Lower leg skin (tissue), 4 donors: ENCODE measurements around the gene OSTC. TPM values are rescaled to one million over a fixed set of nuclear protein-coding genes. Genes with fewer than 3 reads are reported as not detected.
"Not testable (repeated sequence)": the region's sequence is repeated elsewhere in the genome, so short reads cannot be mapped to it uniquely, and the experiment has no call there.

Source experiments
- DNase-seq, 2 donors: peaks; one replicate each; pipeline ENCODE4 v3.0.0-alpha.2; 2019; ENCODE audit warnings: low spot score in 2 of 2
- H3K4me3 ChIP-seq: fragments of 200-600 bp; sonication (generic); 2 replicates; pipeline ENCODE4 v1.5.1; 2017; ENCODE audit warnings: mild to moderate bottlenecking, low read depth; ENCODE audit not compliant: poor library complexity, severe bottlenecking
- POLR2A ChIP-seq, 2 donors: fragments of 450-650 bp; IDR thresholded peaks; one replicate each; pipeline ENCODE4 v1.6.1; 2016 to 2017; ENCODE audit warnings: antibody characterized with exemption in 2 of 2, mild to moderate bottlenecking in 1 of 2, moderate library complexity in 1 of 2
- WGBS, 2 donors: methylation state at CpG; one replicate each; pipeline ENCODE4 v1.1.5; 2018; 5-methylcytosine and 5-hydroxymethylcytosine counted together
- intact Hi-C: fragments of 100-400 bp; cut with DNase I; formaldehyde crosslinking; loops from one replicate; pipeline ENCODE4 v1.15.0; 2023; ENCODE audit warnings: low total_unique reads
- total RNA-seq, 4 donors: library from RNA; depleted of rRNA; stranded (reverse); fragments of >200 nt; gene quantifications; one replicate each; pipeline ENCODE4 v1.1.0, GENCODE V29; 2016
- TF ChIP-seq, protein P1 (sequence below), 3 donors: fragments of 450-650 bp; IDR thresholded peaks; one replicate each; pipeline ENCODE4 v1.5.1; 2016; ENCODE audit warnings: antibody characterized with exemption in 3 of 3, mild to moderate bottlenecking in 3 of 3, moderate library complexity in 2 of 3

The OSTC gene
- total RNA-seq, 4 donors from 2014 or later: 21.5 to 55.3 (median 39.3) TPM

DNA sequence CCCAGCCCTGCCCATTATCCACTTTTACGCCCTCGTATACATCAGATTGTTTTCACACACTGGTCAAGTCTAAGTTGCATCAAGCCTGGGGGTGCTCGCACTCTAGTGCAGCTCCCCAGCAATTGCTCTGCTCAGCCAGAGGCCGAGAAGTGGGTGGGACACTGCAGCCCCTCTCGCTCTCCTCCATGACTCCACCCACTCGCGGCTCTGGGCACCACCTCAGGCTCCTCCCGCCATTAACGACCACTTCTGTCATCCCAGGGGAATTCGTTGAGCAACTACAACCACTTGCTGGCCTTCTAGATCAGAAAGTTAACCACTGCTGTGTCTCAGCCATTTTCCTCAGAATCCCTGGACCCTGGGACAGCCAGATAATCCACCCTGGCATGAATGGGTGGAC is 58.8 kb downstream of the OSTC start:
- DNase-seq: no peak
- 79 to 84% methylated on average over 10 of the region's 10 CpGs for WGBS, 2 donors
- no peak for TF ChIP-seq POLR2A (IDR thresholded peaks at IDR 0.05)
- TF ChIP-seq, protein P1, sequence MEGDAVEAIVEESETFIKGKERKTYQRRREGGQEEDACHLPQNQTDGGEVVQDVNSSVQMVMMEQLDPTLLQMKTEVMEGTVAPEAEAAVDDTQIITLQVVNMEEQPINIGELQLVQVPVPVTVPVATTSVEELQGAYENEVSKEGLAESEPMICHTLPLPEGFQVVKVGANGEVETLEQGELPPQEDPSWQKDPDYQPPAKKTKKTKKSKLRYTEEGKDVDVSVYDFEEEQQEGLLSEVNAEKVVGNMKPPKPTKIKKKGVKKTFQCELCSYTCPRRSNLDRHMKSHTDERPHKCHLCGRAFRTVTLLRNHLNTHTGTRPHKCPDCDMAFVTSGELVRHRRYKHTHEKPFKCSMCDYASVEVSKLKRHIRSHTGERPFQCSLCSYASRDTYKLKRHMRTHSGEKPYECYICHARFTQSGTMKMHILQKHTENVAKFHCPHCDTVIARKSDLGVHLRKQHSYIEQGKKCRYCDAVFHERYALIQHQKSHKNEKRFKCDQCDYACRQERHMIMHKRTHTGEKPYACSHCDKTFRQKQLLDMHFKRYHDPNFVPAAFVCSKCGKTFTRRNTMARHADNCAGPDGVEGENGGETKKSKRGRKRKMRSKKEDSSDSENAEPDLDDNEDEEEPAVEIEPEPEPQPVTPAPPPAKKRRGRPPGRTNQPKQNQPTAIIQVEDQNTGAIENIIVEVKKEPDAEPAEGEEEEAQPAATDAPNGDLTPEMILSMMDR (IDR thresholded peaks at IDR 0.05): no peak
- H3K4me3 ChIP-seq: no peak overlapping the region
- intact Hi-C loops: no loop called here

- no peak for DNase-seq
Observed at GRCh38 chr4:108709722-108710121, 59.3 kb downstream of the OSTC start.

GRCh38 chr4:108710578-108710977 is 60.2 kb downstream of the OSTC start:
- H3K4me3 ChIP-seq, intact Hi-C loops, DNase-seq: not testable (repeated sequence)
- WGBS, 2 donors: 79 to 82% methylated on average over 7 of the region's 7 CpGs

More at GRCh38 chr4:108709722-108710121, 59.3 kb downstream of the OSTC start:
- no peak overlapping the region for H3K4me3 ChIP-seq
- intact Hi-C loops: no loop called here
- WGBS, 2 donors: 64 to 71% methylated on average over 7 of the region's 7 CpGs
- TF ChIP-seq, protein P1 (IDR thresholded peaks at IDR 0.05): no peak
- TF ChIP-seq POLR2A (IDR thresholded peaks at IDR 0.05): no peak

- intact Hi-C loops: no loop called here
- H3K4me3 ChIP-seq: no peak overlapping the region
- WGBS, 2 donors: 55 to 57% methylated on average over 4 of the region's 4 CpGs
- TF ChIP-seq POLR2A (IDR thresholded peaks at IDR 0.05): no peak
- TF ChIP-seq, protein P1 (IDR thresholded peaks at IDR 0.05): no peak
- DNase-seq: no peak
Observed at GRCh38 chr4:108714880-108715279, 64.5 kb downstream of the OSTC start.

- WGBS, 2 donors: 50 to 67% methylated on average over 2 of the region's 2 CpGs
- intact Hi-C loops: no loop called here
- TF ChIP-seq, protein P1 (IDR thresholded peaks at IDR 0.05): no peak
- no peak for TF ChIP-seq POLR2A (IDR thresholded peaks at IDR 0.05)
- no peak overlapping the region for H3K4me3 ChIP-seq
- no peak for DNase-seq
Observed at GRCh38 chr4:108716340-108716739, 65.9 kb downstream of the OSTC start.

DNA sequence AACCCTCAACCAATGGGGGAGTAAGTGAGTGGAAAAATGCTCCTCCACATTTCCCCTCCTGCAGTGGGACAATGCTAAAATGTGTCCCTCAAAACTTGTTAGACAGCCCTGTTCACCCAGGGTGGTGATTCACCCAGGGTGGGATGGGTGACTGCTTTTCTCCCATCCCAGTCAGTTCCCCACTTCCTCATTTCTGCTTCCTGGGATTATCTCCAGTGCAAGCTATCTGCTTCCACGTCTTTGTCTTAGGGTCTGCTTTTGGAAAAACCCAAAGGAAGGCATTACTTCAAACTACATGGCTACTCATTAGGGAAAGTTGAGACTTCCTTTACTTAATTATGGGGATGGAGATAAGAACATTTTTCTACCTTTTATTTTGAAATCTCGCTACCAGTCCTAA is 67.0 kb downstream of the OSTC start:
- TF ChIP-seq POLR2A (IDR thresholded peaks at IDR 0.05): no peak
- TF ChIP-seq, protein P1 (IDR thresholded peaks at IDR 0.05): no peak
- 69 to 84% methylated on average over 2 of the region's 2 CpGs for WGBS, 2 donors
- DNase-seq: no peak
- intact Hi-C loops: no loop called here
- H3K4me3 ChIP-seq: no peak overlapping the region

Other genes with a start within 250 kb of the OSTC start
- 1,000 to 10,000 TPM in 2 of 4 donors, 100 to 1,000 TPM in 2; 686 to 1,455 (median 1,024) TPM for gene RPL34, start 30.0 kb upstream of the OSTC start, total RNA-seq
- gene ETNPPL, start 112.5 kb downstream of the OSTC start, total RNA-seq: not detected